ACHN (cell line): ENCODE results near the gene MCRIP2.

Source experiments
- DNase-seq: peaks from one replicate; pipeline ENCODE4 v3.0.0-alpha.2; 2015
- in situ Hi-C: cut with HindIII; loops from 2 replicates; pipeline ENCODE4 v1.10.0; 2017; ENCODE audit warnings: low sequenced_read_pairs, low pct_ligation_motif_present, low pct_unique_long_range_greater_than_20kb

MCRIP2 gene

GRCh38 chr16:610513-611381, 30.9 kb upstream of the MCRIP2 start:
- DNase-seq = no peak
- in situ Hi-C loops = no loop called here

GRCh38 chr16:615122-615521, 26.5 kb upstream of the MCRIP2 start:
- no peak for DNase-seq
- in situ Hi-C loops = no loop called here

GRCh38 chr16:616733-617586, 24.7 kb upstream of the MCRIP2 start:
- no peak for DNase-seq
- in situ Hi-C loops = no loop called here

- DNase-seq = no peak
- in situ Hi-C loops = no loop called here
Measured at GRCh38 chr16:617855-618254, 23.8 kb upstream of the MCRIP2 start.

- in situ Hi-C loops = no loop called here
Measured at GRCh38 chr16:619476-620100, 22.0 kb upstream of the MCRIP2 start.

GRCh38 chr16:620700-621525, 20.7 kb upstream of the MCRIP2 start:
- DNase-seq = no peak
- in situ Hi-C loops = no loop called here

More at GRCh38 chr16:619476-620100, 22.0 kb upstream of the MCRIP2 start:
- no peak for DNase-seq

- in situ Hi-C loops = no loop called here
- no peak for DNase-seq
Measured at GRCh38 chr16:621526-622105, 20.0 kb upstream of the MCRIP2 start.

GRCh38 chr16:622920-623280, 18.7 kb upstream of the MCRIP2 start:
- in situ Hi-C loops = no loop called here
- DNase-seq = no peak

GRCh38 chr16:624526-625070, 17.0 kb upstream of the MCRIP2 start:
- no peak for DNase-seq
- in situ Hi-C loops = no loop called here

GRCh38 chr16:625117-625976, 16.3 kb upstream of the MCRIP2 start:
- in situ Hi-C loops = no loop called here
- no peak for DNase-seq

- in situ Hi-C loops = no loop called here
Measured at GRCh38 chr16:625977-626765, 15.5 kb upstream of the MCRIP2 start.

GRCh38 chr16:626787-627453, 14.7 kb upstream of the MCRIP2 start:
- in situ Hi-C loops = no loop called here
- peak; percentile 99 for DNase-seq

More at GRCh38 chr16:625977-626765, 15.5 kb upstream of the MCRIP2 start:
- no peak for DNase-seq

- peak; percentile 78 for DNase-seq
- in situ Hi-C loops = no loop called here
Measured at GRCh38 chr16:627454-628239, 14.0 kb upstream of the MCRIP2 start.

- DNase-seq = no peak
- in situ Hi-C loops = no loop called here
Measured at GRCh38 chr16:628321-629061, 13.1 kb upstream of the MCRIP2 start.
